ENCODE measurements around the gene YBEY.
"Not testable (repeated sequence)": the region's sequence is repeated elsewhere in the genome, so short reads cannot be mapped to it uniquely, and the experiment has no call there.

The YBEY gene

DNA sequence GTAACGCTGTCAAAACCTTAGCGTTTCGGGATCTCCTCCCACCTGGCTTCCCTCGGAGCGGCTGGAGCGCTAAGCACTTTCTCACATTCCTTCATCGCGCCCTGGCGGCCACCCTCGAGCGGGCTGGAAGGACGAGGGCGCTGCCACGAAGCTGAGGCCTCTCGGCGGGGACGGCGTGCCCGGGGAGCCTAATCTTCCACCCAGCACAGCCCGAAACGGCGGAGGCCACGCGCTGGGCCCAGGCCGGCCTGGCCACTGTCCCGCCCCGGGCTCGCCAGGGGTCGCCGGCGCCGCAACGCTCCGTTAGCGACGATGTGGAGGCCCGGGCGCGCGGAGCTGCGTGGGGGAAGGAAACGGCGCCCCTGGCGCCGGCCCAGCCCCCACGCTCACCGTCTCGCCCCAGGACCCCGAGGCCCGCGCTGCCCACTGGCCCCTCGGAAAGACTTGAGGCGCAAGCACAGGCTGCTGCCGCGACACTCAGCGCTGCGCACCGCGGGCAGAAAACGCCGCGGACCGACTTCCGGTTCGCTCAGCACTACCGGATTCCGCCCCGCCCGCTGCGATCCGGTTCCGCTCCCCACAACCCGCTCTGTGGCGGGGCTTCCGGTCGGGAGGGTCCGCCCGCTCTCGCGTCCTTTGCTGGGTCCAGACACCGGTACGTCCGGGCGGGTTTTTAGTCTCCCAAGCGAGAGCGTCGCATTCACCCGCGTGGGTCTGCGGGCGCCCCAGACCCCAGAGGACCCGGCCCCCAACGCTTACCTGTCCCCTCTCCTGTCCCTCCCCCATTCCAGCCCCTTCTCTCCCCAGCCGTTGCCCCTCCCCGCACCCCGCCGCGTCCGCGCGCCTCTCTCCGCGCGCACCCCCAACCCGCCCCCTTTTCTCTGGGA, at the start of gene YBEY:
TSS of gene YBEY (plus strand) at position 582 of the 887 bp plus-strand sequence. CDS start 572 bp downstream, outside the sequence.
- TF ChIP-seq CTCF (conservative IDR thresholded peaks at IDR 0.05): no peak; the same call in 1 of the 2 replicates
- TF ChIP-seq ZFX (IDR thresholded peaks at IDR 0.05): peak; percentile 97
- peak within 1 kb of the TSS; percentile 99 for H3K27ac ChIP-seq

GRCh38 chr21:46237474-46237873, 48.7 kb upstream of the YBEY start:
- no peak overlapping the region for H3K27ac ChIP-seq
- TF ChIP-seq ZFX (IDR thresholded peaks at IDR 0.05) (no peak), CTCF (conservative IDR thresholded peaks at IDR 0.05) (no peak)

DNA sequence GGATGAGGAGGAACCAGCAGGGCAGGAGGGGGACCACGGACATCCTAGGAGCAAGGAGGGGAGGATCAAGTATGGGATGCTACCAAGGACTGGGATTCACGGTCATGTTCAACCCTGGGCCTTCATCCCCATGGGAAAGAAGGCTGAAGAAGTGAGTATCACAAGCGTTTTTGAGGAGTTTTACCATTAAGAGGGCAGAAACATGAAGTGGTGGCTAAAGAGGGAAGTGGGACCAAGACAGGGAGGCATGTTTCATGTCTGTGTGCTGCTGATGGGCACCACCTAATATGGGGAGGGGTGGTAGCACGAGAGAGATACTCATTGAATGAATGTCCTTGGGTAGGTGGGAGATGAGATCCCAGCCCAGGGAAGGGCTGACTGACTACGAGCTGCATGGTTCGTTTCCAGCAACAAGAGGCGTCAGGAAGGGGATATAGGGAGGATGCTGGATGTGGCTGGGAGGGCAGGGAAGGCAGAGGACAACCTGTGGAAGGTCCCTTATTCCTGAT, 46.3 kb upstream of the YBEY start:
- no peak overlapping the region for H3K27ac ChIP-seq

DNA sequence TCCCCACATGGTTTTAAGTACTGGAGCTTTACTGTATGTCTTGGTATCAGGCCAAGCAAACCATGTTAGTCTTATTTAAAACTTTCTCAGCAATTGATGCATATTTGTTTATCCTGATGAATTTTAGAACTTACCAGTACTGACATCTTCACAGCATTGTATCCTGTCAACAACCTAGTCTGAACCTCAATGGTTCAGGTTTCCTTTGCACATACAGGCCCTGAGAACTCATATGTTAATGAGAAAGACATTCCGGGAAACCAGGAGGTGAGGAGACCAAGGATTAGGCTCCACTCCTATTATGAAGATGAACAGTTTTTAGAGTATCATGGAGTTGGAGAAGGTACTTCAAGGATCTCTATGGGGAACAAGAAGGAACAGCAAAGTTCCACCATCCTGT, 44.6 kb upstream of the YBEY start:
- not testable (repeated sequence) for H3K27ac ChIP-seq

More for the DNA sequence above, 46.3 kb upstream of the YBEY start:
- TF ChIP-seq CTCF (conservative IDR thresholded peaks at IDR 0.05): no peak
- TF ChIP-seq ZFX (IDR thresholded peaks at IDR 0.05): no peak

GRCh38 chr21:46243325-46243724, 42.8 kb upstream of the YBEY start:
- no peak overlapping the region for H3K27ac ChIP-seq
- no peak for TF ChIP-seq CTCF (conservative IDR thresholded peaks at IDR 0.05)
- no peak for TF ChIP-seq ZFX (IDR thresholded peaks at IDR 0.05)

- TF ChIP-seq CTCF (conservative IDR thresholded peaks at IDR 0.05): no peak
- no peak for TF ChIP-seq ZFX (IDR thresholded peaks at IDR 0.05)
- no peak overlapping the region for H3K27ac ChIP-seq
Observed at GRCh38 chr21:46243960-46244361, 42.2 kb upstream of the YBEY start.

DNA sequence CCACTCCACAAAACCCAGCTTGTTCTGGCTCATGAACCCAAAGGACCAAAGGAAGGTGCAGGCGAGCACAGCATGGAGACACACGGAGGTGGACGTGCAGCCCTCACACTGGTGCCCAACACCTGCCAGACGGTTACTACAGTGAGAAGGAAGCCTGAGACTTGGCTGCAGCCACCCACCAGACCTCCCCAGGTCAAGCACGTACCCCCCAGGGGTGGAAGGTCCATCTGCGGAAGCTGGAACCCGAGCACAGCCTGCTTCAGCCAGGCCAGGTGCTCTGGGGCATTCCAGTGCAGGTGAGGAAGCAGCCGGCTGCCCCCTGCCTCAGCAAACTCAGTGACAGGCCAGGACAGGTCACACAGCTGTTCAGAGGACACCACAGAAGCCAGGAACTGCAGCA, 41.5 kb upstream of the YBEY start:
- TF ChIP-seq CTCF (conservative IDR thresholded peaks at IDR 0.05) (no peak), ZFX (IDR thresholded peaks at IDR 0.05) (no peak)
- no peak overlapping the region for H3K27ac ChIP-seq

Data from C4-2B (cell line).